Omental fat pad (tissue), 4 donors: ENCODE measurements around the gene ZNF575. TPM values are rescaled to one million over a fixed set of nuclear protein-coding genes. Genes with fewer than 3 reads are reported as not detected.

Source experiments
- ATAC-seq: fragments of 150-250 bp; one replicate; pipeline ENCODE4 v1.9.1; 2016; ENCODE audit warnings: mild to moderate bottlenecking, moderate library complexity; ENCODE audit not compliant: low FRiP score
- DNase-seq: peaks from one replicate; pipeline ENCODE4 v3.0.0-alpha.2; 2019; ENCODE audit warnings: low spot score
- total RNA-seq, 4 donors: library from RNA; depleted of rRNA; stranded (reverse); fragments of >200 nt; gene quantifications; one replicate each; pipeline ENCODE4 v1.1.0, GENCODE V29; 2016
- TF ChIP-seq, protein P1 (sequence below), 3 donors: fragments of 450-650 bp; IDR thresholded peaks; one replicate each; pipeline ENCODE4 v1.5.1; 2016 to 2017; ENCODE audit warnings: antibody characterized with exemption in 3 of 3, mild to moderate bottlenecking in 3 of 3, moderate library complexity in 2 of 3

The ZNF575 gene
- total RNA-seq, 4 donors from 2014 or later = 0.47 TPM; not detected in 3

GRCh38 chr19:43561139-43561970 is 28.4 kb downstream of the ZNF575 start:
- no peak for DNase-seq
- no peak for ATAC-seq
- TF ChIP-seq, protein P1, sequence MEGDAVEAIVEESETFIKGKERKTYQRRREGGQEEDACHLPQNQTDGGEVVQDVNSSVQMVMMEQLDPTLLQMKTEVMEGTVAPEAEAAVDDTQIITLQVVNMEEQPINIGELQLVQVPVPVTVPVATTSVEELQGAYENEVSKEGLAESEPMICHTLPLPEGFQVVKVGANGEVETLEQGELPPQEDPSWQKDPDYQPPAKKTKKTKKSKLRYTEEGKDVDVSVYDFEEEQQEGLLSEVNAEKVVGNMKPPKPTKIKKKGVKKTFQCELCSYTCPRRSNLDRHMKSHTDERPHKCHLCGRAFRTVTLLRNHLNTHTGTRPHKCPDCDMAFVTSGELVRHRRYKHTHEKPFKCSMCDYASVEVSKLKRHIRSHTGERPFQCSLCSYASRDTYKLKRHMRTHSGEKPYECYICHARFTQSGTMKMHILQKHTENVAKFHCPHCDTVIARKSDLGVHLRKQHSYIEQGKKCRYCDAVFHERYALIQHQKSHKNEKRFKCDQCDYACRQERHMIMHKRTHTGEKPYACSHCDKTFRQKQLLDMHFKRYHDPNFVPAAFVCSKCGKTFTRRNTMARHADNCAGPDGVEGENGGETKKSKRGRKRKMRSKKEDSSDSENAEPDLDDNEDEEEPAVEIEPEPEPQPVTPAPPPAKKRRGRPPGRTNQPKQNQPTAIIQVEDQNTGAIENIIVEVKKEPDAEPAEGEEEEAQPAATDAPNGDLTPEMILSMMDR (IDR thresholded peaks at IDR 0.05) = no peak

- no peak for DNase-seq
These were observed 29.3 kb downstream of the ZNF575 start for GRCh38 chr19:43562226-43562697.

DNA sequence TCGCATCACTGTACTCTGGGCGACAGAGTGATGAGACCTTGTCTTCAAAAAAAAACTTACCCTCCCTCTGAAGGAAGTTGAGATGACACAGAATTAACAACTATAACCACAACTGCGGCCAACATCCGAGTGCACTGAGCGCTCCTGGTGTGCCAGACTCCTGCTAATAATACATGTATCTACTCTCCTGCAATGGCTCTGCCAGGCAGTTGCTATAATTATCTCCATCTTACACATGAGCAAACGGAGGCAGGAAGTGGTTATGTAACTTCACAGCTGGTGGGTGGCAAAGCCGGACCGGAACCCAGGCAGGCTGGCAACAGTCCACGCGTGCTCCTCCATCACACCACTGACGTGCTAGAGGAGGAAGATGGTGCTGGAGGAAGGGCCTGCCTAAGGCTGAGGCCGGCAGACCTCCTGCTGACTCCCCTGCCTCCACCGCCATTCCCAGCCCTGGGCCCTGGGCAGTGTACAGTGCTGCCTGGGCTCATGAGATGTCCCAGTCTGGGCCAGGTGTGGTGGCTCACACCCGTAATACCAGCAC is 29.8 kb downstream of the ZNF575 start:
- TF ChIP-seq, protein P1 (IDR thresholded peaks at IDR 0.05) = no peak
- peak; percentile 30 for DNase-seq
- ATAC-seq = peak; percentile 41

More at GRCh38 chr19:43562226-43562697, 29.3 kb downstream of the ZNF575 start:
- TF ChIP-seq, protein P1 (IDR thresholded peaks at IDR 0.05) = no peak
- no peak for ATAC-seq

GRCh38 chr19:43563816-43564457 is 30.9 kb downstream of the ZNF575 start:
- TF ChIP-seq, protein P1 (IDR thresholded peaks at IDR 0.05) = no peak
- ATAC-seq = no peak
- DNase-seq = no peak

- ATAC-seq (no peak), DNase-seq (no peak)
- TF ChIP-seq, protein P1 (IDR thresholded peaks at IDR 0.05) = no peak
These were observed 31.8 kb downstream of the ZNF575 start for GRCh38 chr19:43564800-43565199.

GRCh38 chr19:43569657-43570056 is 36.7 kb downstream of the ZNF575 start:
- TF ChIP-seq, protein P1 (IDR thresholded peaks at IDR 0.05) = no peak
- ATAC-seq (no peak), DNase-seq (no peak)
